Measurements from ENCODE around the gene WWOX.

The WWOX gene

GRCh38 chr16:78838276-78838675 is 738.8 kb downstream of the WWOX start:
- DNase-seq = no peak

GRCh38 chr16:78842950-78843349 is 743.5 kb downstream of the WWOX start:
- DNase-seq = no peak

- DNase-seq = no peak
These were observed 744.5 kb downstream of the WWOX start for GRCh38 chr16:78843978-78844377.

GRCh38 chr16:78844682-78845081 is 745.2 kb downstream of the WWOX start:
- DNase-seq = no peak

- no peak for DNase-seq
These were observed 751.8 kb downstream of the WWOX start for GRCh38 chr16:78851266-78851665.

- no peak for DNase-seq
These were observed 752.7 kb downstream of the WWOX start for GRCh38 chr16:78852081-78852635.

GRCh38 chr16:78862022-78862421 is 762.6 kb downstream of the WWOX start:
- DNase-seq = no peak

GRCh38 chr16:78866521-78866920 is 767.1 kb downstream of the WWOX start:
- no peak for DNase-seq

- no peak for DNase-seq
These were observed 770.0 kb downstream of the WWOX start for GRCh38 chr16:78869492-78869891.

- no peak for DNase-seq
These were observed 771.8 kb downstream of the WWOX start for GRCh38 chr16:78871241-78871640.

GRCh38 chr16:78876671-78877070 is 777.2 kb downstream of the WWOX start:
- DNase-seq = no peak

GRCh38 chr16:78877114-78877655 is 777.7 kb downstream of the WWOX start:
- DNase-seq = no peak

- no peak for DNase-seq
These were observed 779.1 kb downstream of the WWOX start for GRCh38 chr16:78878570-78878969.

GRCh38 chr16:78879011-78879410 is 779.6 kb downstream of the WWOX start:
- DNase-seq = no peak

GRCh38 chr16:78882150-78882549 is 782.7 kb downstream of the WWOX start:
- DNase-seq = no peak

GRCh38 chr16:78882751-78883150 is 783.3 kb downstream of the WWOX start:
- DNase-seq = no peak

- no peak for DNase-seq
These were observed 784.8 kb downstream of the WWOX start for GRCh38 chr16:78884204-78884603.

GRCh38 chr16:78889346-78889745 is 789.9 kb downstream of the WWOX start:
- DNase-seq = no peak

- DNase-seq = no peak
These were observed 791.0 kb downstream of the WWOX start for GRCh38 chr16:78890373-78890895.

- DNase-seq = no peak
These were observed 793.7 kb downstream of the WWOX start for GRCh38 chr16:78892951-78893733.

- DNase-seq = no peak
These were observed 795.4 kb downstream of the WWOX start for GRCh38 chr16:78894886-78895285.

GRCh38 chr16:78895681-78896080 is 796.2 kb downstream of the WWOX start:
- DNase-seq = no peak

GRCh38 chr16:78896280-78896679 is 796.8 kb downstream of the WWOX start:
- DNase-seq = no peak

GRCh38 chr16:78897299-78897698 is 797.8 kb downstream of the WWOX start:
- DNase-seq = no peak

Measured in NCI-H1436 (cell line).